Osteoblast (primary cell): ENCODE measurements around the gene DHRS4. TPM values are rescaled to one million over a fixed set of nuclear protein-coding genes. Genes with fewer than 3 reads are reported as not detected.

Experiments
- DNase-seq: peaks from one replicate; pipeline ENCODE4 v3.0.0; 2011; ENCODE audit warnings: low spot score, mixed read lengths; ENCODE audit not compliant: insufficient read length; ENCODE audit errors: missing footprints
- H2AFZ ChIP-seq: 2 replicates; pipeline ENCODE4 v1.6.0; 2011; ENCODE audit warnings: mild to moderate bottlenecking, low read length
- H3K27ac ChIP-seq: 2 replicates; pipeline ENCODE4 v1.5.1; 2011; ENCODE audit warnings: mild to moderate bottlenecking, low read depth, low read length, moderate library complexity
- H3K27me3 ChIP-seq: 2 replicates; pipeline ENCODE4 v1.6.0; 2012; ENCODE audit warnings: mild to moderate bottlenecking, control low read depth, inconsistent platforms, low read length, moderate library complexity; ENCODE audit not compliant: insufficient read depth
- H3K36me3 ChIP-seq: 2 replicates; pipeline ENCODE4 v1.5.1; 2011; ENCODE audit warnings: mild to moderate bottlenecking, low read length, control low read depth, moderate library complexity; ENCODE audit not compliant: insufficient read depth
- H3K4me1 ChIP-seq: 2 replicates; pipeline ENCODE4 v1.5.1; 2011; ENCODE audit warnings: mild to moderate bottlenecking, low read length, control low read depth, moderate library complexity; ENCODE audit not compliant: insufficient read depth
- H3K4me2 ChIP-seq: 2 replicates; pipeline ENCODE4 v1.6.0; 2011; ENCODE audit warnings: mild to moderate bottlenecking, low read length; ENCODE audit not compliant: insufficient read depth
- H3K4me3 ChIP-seq: fragments of 200-600 bp; sonication (generic); 3 replicates; pipeline ENCODE4 v1.5.1; 2012; ENCODE audit warnings: mild to moderate bottlenecking, low read length, inconsistent platforms; ENCODE audit not compliant: insufficient read depth
- H3K79me2 ChIP-seq: 2 replicates; pipeline ENCODE4 v1.6.0; 2012; ENCODE audit warnings: mild to moderate bottlenecking, low read length, control low read depth, inconsistent platforms; ENCODE audit not compliant: insufficient read depth
- H3K9me3 ChIP-seq: 2 replicates; pipeline ENCODE4 v1.5.1; 2011; ENCODE audit warnings: low read depth, low read length, control low read depth
- H4K20me1 ChIP-seq: 2 replicates; pipeline ENCODE4 v1.6.0; 2012; ENCODE audit warnings: mild to moderate bottlenecking, low read length, control low read depth; ENCODE audit not compliant: insufficient read depth
- total RNA-seq: library from RNA; depleted of rRNA; stranded (reverse); fragments of >200 nt; gene quantifications from 2 replicates; pipeline ENCODE4 v1.2.3, GENCODE V29; 2012
- TF ChIP-seq, protein P1 (sequence below): IDR thresholded peaks from 2 replicates; pipeline ENCODE4 v1.5.1; 2011; ENCODE audit warnings: mild to moderate bottlenecking, low read depth, low read length, moderate library complexity; ENCODE audit errors: extremely low read depth

DHRS4 gene
- total RNA-seq: 31.5 and 36.5 TPM in 2 replicates

DNA sequence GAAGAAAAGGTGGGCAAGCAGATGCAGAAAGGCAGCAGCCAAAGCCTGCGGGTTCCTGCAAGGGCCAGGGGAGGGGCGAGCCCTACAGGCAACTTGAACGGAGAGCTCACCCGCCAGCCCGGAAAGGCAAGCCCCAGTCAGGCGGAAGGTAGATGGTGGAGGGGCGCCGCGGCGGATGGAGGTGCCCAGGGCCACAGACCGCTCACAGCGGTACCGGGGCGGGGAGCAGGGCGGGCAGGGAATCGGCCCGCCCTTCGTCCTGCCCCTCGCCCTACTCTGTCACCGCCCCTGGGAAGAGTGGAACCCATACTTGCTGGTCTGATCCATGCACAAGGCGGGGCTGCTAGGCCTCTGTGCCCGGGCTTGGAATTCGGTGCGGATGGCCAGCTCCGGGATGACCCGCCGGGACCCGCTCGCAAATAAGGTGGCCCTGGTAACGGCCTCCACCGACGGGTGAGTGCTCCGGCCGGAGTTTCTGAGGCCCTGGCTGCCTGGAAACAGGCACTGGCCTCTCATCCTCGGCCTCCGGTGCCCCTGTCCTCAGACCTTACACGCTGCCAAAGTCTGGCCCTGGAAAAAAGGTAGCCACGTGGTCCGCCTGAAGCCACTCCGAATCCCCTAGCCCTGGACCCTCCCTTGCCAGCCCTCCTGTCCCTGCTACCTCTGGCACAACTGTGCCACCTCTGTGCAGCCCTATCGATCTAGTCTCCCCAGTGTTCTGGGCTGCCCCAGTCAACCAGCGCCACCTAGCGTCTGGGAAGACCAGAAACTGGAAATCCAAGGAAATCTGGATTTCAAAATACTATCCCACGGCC is at the start of gene DHRS4:
Gene DHRS4 (plus strand): TSS at position 307 of the 815 bp plus-strand sequence. CDS start 19 bp downstream, at position 326.
- H3K4me2 ChIP-seq: peak within 1 kb of the TSS; percentile 78
- peaks cover 11% of the 10 kb centered on the region for H3K79me2 ChIP-seq
- no peaks in the 10 kb centered on the region for H3K9me3 ChIP-seq
- H3K27ac ChIP-seq: peak within 1 kb of the TSS; percentile 64
- H3K4me1 ChIP-seq: peaks cover 2% of the 10 kb centered on the region
- no peaks in the 10 kb centered on the region for H4K20me1 ChIP-seq
- peak; percentile 91 for DNase-seq
- H3K4me3 ChIP-seq: peak within 1 kb of the TSS; percentile 87
- no peaks in the 10 kb centered on the region for H3K27me3 ChIP-seq
- H2AFZ ChIP-seq: peak within 1 kb of the TSS; percentile 94
- no peaks in the 10 kb centered on the region for H3K36me3 ChIP-seq
- TF ChIP-seq, protein P1, sequence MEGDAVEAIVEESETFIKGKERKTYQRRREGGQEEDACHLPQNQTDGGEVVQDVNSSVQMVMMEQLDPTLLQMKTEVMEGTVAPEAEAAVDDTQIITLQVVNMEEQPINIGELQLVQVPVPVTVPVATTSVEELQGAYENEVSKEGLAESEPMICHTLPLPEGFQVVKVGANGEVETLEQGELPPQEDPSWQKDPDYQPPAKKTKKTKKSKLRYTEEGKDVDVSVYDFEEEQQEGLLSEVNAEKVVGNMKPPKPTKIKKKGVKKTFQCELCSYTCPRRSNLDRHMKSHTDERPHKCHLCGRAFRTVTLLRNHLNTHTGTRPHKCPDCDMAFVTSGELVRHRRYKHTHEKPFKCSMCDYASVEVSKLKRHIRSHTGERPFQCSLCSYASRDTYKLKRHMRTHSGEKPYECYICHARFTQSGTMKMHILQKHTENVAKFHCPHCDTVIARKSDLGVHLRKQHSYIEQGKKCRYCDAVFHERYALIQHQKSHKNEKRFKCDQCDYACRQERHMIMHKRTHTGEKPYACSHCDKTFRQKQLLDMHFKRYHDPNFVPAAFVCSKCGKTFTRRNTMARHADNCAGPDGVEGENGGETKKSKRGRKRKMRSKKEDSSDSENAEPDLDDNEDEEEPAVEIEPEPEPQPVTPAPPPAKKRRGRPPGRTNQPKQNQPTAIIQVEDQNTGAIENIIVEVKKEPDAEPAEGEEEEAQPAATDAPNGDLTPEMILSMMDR: peak; percentile 92

DNA sequence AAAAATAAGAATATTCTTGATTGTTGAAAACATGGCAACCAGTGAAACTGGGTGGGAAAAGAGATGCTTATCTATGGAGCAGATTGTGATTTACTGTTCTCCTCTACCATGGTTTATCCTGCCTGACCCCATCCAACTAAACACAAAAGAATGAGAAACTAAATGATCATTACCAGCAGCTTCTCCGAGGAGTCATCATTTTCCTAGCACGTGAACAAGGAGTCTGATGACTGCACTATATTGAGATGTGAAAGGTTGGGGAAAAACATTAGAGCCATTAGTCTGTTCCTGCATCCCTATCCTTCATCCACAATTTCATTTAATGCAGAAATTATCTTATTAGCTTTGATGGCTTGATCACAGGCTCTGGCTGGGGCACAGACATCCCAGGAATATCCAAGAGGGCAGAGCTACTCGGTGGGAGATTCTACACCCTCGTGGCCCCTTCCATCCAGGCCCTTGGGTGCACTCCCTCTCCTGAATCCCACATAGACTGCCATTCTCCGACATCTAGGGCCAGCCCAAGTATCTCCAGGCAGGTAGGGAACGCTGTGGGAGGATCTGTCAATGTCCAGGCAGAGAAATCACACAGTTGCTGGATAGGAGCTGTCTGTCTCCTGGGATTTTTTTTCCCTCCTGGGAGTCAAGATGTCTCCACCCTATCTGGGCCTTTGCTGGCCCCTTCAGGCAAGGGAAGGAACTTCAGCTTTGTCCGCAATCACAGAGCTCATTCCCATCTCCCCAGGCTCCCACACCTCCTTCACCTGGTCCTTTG is 43.3 kb upstream of the DHRS4 start:
- Histone ChIP-seq H2AFZ (no peak overlapping the region), H3K27me3 (peaks cover 7% of the 10 kb centered on the region), H3K9me3 (no peaks in the 10 kb centered on the region), H3K27ac (peak overlapping the region; percentile 21), H3K79me2 (no peaks in the 10 kb centered on the region), H3K4me2 (no peak overlapping the region), H3K4me3 (no peak overlapping the region), H3K4me1 (peaks cover 5% of the 10 kb centered on the region), H4K20me1 (no peaks in the 10 kb centered on the region), H3K36me3 (no peaks in the 10 kb centered on the region)
- TF ChIP-seq, protein P1: peak; percentile 84
- peak; percentile 87 for DNase-seq

DNA sequence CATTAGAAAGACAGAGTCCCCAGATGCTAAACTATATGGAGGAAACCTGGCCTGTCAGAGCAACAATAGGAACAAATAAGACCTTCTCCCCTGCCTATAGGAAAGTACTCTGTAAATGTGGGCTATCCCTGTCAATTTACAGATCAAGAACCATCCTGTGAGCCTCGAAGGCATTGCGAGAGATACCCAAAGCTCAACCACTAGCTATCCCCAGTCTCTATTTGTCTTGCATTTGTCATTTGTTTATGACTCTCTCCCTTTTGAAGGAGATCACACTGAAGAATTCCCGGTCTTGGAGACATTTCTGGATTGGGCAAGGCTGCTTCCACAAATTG is 42.7 kb upstream of the DHRS4 start:
- Histone ChIP-seq H3K27me3 (peaks cover 7% of the 10 kb centered on the region), H3K4me1 (peaks cover 5% of the 10 kb centered on the region), H3K4me3 (no peak overlapping the region), H3K9me3 (no peaks in the 10 kb centered on the region), H3K79me2 (no peaks in the 10 kb centered on the region), H4K20me1 (no peaks in the 10 kb centered on the region), H3K36me3 (no peaks in the 10 kb centered on the region), H2AFZ (no peak overlapping the region), H3K4me2 (no peak overlapping the region), H3K27ac (no peak overlapping the region)
- DNase-seq: no peak
- TF ChIP-seq, protein P1: no peak

DNA sequence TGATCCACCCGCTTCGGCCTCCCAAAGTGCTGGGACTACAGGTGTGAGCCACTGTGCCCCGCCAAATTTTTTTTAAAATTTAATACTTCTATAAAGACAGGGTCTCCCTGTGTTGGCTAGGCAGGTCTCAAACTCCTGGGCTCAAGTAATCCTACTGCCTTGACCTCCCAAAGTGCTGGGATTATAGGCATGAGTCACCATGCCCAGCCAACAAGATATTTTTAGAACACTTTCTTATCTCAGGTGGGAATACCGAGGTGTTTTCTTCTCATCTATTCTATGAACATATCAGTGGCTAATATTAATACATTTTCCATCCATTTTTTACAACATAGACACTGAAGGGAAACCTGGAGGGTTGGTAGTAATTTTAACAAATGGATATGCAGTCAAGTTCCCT is 38.0 kb upstream of the DHRS4 start:
- DNase-seq: no peak
- Histone ChIP-seq H3K4me1 (no peaks in the 10 kb centered on the region), H3K79me2 (no peaks in the 10 kb centered on the region), H3K9me3 (no peaks in the 10 kb centered on the region), H3K27ac (no peak overlapping the region), H3K4me3 (no peak overlapping the region), H3K4me2 (no peak overlapping the region), H3K36me3 (no peaks in the 10 kb centered on the region), H2AFZ (no peak overlapping the region), H4K20me1 (no peaks in the 10 kb centered on the region), H3K27me3 (no peaks in the 10 kb centered on the region)
- TF ChIP-seq, protein P1: no peak
